EH (cell line): ENCODE results near the gene NKD1.
A peak's percentile ranks its signal among the peaks of the same experiment; 100 is the strongest.
"Not testable (repeated sequence)": the region's sequence is repeated elsewhere in the genome, so short reads cannot be mapped to it uniquely, and the experiment has no call there.

Source experiments
- DNase-seq: peaks from one replicate; pipeline ENCODE4 v3.0.0-alpha.2; 2015; ENCODE audit warnings: low read depth

Gene NKD1

DNA sequence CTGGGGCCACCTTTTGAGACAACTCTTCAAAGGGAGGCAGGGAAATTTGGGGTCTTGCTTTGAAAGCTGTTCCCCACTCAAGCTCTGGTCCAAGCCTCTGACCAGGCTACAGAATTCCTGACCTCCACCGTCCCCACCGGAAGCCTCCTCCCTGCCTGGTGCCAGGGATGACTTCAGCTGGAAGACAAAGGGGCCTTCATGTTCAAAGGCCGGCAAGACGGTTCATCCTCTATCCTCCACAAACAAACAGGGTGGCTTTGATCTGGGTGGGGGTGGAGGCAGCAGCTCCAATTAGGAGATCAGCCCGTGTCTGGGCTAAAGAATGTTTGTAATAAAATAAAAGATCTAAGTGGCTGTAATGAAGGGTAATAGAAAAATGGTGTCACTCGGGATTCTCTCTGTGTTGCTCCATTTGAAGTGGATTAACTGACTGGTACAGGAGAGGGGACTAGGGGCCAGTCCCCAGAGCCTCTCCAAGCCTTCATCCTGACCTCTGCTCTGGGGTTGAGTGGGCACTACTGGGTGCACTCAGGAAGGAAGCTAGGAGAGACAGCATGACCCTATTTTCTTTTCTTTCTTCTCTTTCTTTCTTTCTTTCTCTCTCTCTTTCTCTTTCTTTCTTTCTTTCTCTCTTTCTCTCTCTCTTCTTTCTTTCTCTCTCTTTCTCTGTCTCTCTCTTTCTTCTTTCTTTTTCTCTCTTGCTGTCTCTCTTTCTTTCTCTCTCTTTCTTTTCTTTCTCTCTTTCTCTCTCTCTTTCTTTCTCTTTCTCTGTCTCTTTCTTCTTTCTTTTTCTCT, 27.5 kb upstream of the NKD1 start:
- no peak for DNase-seq

DNA sequence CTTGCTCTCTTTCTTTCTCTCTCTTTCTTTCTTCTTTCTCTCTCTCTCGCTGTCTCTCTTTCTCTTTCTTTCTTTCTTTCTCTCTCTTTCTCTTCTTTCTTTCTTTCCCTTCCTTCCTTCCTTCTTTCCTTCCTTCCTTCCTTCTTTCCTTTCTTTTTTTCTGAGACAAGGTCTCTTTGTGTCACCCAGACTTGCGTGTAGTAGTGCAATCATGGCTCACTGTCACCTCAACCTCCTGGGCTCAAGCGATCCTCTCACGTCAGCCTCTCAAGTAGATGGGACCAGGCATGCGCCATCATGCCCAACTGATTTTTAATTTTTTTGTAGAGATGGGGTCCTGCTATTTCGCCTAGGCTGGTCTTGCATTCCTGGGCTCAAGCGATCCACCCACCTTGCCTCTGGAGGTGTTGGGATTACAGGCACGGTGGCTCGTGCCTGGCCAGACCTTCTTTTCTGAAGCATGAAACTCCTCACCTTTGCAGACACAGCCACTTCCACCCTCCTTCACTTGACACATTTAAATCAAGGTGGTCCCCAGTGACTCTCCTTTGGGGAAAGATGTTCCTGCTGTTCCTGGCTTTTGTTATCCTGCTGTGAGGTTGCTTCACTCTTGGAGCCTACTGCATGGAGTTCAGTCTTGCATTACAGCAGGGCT, 26.8 kb upstream of the NKD1 start:
- no peak for DNase-seq

DNA sequence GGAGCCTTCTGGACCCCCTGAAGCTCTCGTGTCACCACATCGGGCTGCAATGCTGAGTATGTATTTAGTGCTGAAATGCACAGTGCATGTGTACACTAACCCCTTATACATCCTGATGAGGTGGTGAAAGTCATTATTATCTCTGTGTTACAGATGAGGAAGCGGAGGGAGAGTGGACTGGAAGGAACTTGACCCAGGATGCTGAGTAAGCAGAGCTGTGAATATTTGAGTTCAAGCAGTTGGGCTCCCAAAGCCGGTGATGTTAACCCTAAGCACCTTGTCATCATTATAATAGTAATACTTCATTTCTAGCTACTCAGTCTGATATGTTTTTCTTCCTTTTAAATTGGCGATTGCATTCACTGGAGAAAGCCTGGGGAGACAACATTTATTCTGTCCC, 25.9 kb upstream of the NKD1 start:
- DNase-seq = no peak

DNA sequence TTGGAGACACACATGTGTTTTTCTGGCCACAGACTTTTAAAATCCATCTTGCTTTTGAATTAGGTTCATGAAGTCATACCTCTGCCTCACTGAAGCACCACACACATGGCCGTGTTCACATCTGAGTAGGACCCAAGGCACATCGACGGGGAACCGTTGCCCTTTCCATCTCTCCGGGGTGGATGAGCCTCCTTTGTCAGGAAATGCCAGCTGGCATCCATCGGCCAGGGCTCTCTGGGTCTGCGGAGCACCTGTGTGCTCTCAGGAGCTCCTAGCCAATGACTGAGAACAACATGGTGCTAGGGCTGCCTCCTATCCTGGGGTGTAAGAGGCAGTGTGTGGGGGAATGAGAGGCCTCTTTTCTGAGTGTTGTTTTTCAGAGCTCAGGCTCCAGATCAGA, 24.5 kb upstream of the NKD1 start:
- DNase-seq = no peak

DNA sequence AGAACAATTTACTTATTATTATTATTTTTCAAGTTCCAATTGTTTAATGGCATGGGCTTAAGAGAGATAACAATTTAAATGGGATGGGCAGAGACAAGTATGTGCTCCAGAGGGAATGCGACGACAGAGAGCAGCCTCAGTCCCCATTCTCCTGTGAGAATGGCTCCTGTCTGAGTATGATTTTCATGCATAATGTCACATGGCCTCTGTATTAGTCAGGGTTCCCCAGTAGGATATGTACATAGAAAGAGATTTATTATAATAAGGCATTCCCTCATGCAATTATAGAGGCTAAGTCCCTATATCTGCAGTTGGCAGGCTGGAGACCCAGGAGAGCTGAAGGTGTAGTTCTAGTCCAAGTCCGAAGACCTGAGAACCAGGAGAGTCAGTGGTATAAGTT, 22.9 kb upstream of the NKD1 start:
- DNase-seq = no peak

DNA sequence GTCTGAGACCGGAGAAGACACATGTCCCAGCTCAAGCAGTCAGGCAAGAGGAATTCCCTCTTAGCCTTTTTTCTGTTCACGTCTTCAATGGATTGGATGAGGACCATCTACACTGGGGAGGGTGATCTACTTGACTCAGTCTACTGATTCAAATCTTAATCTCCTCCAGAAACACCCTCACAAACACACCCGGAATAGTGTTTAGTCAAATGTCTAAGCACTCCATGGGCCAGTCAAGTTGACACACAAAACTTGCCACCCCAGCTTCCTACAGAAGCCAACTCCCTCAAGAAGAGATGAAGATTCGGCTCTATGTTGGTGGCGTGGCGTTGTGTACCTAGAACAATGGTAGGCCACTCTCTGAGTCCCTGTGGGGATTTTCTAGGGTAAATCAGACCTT, 22.5 kb upstream of the NKD1 start:
- no peak for DNase-seq

DNA sequence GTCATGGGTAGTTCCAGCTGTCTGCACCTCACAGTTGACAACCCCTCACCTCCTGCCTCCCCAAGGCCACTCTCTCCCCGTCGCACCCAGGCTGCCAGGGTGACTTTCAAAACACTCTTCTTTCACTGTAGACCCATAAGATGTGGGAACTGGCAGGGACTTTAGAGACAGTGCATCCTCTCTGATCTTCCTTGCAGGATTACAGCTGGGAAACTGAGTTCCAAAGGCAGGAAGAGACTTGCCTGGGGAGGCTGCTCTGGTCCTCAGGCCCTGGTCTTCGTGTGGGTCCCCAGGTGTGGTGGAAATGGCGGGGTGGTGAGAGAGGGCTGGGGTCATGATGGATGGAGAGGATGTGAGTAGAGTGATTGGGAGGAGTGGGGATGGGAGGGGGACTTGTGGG, 21.9 kb upstream of the NKD1 start:
- DNase-seq = no peak

DNA sequence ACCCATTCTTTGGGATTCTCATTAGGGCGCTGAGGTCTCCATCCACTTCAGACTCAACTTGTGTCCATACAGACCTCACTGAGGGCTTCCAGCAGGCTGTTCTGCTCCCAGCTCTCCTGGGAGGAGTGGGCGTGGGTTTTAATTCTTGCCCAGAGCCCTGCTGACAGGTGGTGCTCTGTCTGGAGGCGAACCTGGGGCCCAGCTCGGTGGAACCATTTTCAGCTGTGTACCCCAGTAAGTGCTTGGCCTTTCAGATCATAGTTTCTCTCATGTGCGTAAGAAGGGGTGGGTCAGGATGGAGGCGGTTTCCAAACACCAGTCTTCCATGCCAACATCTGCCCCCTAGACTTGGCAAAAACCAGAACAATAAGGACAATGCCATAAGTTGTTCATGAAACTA, 21.4 kb upstream of the NKD1 start:
- no peak for DNase-seq

DNA sequence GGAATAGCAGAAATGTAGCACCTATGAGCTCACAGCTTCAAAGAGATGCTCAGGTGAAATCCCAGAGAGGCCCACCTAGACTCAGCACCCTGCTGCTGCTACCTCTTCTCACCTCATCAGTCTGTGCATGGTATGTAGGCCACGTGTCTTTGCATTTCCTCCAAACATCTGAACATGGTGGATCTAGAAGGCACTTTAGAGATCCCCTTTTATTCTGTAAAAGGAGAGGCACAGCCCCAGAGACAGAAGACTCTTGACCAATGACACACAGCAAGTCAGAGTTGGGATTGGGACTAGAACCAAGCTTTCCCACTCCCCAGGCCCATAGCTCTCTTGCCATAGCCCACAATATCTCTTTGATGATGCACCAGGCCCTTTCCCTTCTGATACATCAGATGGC, 19.4 kb upstream of the NKD1 start:
- DNase-seq = no peak

DNA sequence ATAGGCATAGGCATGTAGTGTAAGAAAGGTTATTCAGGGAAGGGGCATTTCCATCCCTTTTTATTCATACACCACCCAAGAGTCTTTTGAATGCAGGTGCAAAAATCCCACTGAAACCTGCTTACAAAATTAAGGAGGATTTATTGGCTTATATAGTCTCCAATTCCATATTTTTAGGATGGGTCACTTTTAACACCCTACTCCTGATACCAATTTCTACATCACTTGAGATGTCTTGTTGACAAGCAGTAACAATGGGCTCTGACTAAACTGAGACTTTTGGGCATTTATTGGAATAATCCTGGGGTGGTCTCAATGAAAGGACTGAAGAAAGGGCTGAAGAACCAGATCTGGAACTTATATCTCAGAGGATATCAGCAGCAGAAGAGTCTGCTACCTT, 18.9 kb upstream of the NKD1 start:
- DNase-seq = no peak

DNA sequence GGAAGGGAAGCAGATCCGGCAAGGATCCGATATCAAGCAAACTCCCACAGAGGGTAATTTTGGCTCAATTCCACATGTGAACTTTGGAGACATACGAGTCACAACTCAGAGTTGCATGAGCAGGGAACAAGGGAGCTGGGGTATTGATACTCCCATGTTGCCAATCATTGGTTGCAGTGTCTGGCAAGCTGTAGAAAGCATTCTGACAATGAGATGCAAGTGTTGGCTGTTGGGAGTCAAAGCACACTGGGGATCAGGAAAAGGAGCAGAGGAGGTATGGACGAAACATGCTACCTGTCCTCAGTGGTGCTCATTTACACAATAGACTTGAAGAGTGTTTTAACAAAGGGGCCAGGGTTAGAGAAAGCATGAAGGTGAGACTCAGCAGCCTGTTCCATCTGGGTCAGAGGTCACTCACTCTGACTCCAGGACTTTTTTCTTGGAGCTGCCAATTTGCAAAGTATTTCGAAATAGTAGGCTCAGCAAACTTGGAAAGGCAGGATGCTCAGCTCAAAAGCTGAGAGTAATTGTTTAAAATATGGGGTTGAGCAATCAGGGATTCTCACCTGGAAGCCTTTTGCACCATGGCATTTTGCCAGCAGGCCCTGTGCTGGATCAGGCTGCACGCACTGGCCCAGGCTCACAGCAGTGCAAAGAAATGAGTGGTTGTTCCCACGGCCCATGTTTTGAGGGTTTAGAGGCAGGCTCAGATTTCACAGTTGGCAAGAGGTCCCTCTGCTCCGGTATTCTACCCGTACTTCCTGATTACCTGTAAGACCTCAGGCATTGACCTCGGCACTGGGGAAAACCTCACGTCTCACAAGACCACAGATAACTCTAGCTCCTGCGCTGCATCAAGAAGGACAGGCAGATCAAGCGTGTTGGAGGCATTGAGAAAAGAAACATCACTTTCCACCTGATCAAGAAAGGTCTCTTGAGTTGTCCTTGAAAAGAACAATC, 17.6 kb upstream of the NKD1 start:
- DNase-seq = no peak

DNA sequence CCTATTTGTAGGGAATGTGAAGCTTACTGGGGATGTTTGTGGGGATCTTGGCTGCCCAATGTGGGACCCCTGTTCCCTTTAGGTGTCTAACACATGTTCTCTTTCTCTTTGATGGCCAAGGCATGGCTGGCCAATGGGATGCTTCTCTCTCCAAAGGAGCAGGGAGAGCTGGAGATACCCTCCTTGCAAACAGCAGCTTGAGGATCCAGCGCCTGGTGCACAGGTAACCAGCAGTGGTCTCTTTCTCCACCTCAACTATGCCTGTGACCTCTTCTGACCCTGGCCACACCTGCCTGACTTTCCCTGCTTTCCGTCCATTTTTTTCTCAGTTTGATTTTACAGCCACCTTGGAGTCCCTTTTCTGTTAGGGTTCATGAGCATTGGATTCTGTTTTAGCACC, 16.8 kb upstream of the NKD1 start:
- no peak for DNase-seq

DNA sequence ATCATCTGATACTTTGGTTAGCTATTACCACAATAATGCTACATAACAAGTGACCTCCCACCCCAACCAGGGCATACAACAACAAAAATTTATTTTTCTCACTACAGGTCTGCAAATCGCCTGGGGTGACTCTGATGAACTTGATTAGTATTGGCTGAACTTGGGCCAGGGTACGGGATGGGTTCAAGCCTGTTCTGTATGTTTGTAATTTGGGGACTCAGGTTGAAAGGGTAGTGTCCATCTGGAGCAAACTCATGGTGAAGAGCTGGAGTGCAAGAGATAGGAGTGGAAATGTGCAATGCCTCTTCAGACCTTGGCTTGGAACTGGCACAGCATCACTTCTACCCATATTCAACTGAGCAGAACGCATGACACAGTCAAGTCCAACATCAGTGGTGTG, 16.3 kb upstream of the NKD1 start:
- DNase-seq = no peak

DNA sequence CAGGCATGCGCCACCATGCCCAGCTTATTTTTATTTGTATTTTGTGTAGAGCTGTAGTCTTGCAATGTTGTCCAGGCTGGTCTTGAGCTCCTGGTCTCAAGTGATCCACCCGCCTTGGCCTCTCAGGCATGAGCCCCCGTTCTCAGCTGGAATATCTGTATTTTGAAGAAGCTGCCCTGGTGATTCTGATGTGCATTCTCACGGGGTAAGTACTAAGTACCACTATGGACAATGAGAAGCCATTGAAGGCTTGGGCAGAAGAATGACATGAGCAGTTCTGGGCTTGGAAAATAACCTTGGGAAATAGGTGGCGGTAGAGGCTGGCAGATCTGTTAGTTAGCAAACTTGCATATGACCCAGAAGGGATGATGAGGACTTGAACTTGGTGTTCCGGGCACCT, 15.6 kb upstream of the NKD1 start:
- no peak for DNase-seq

DNA sequence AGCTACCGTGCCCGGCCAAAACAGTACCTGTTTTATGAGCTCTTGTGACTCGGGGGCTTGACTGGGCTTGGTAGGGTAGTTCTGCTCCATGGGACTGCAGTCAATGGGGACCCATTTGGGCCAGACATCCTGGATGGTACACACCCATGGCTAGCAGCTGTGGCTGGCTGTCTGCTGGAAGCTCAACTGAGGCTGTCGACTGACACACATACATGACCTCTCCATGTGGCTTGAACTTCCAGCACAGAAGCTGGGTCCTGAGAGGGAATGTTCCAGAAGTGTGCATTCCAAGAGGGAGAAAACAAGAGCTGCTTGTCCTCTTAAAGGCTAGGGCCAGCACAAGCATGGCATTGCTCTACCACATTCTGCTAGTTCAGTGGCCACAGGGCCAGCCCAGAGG, 14.9 kb upstream of the NKD1 start:
- no peak for DNase-seq

DNA sequence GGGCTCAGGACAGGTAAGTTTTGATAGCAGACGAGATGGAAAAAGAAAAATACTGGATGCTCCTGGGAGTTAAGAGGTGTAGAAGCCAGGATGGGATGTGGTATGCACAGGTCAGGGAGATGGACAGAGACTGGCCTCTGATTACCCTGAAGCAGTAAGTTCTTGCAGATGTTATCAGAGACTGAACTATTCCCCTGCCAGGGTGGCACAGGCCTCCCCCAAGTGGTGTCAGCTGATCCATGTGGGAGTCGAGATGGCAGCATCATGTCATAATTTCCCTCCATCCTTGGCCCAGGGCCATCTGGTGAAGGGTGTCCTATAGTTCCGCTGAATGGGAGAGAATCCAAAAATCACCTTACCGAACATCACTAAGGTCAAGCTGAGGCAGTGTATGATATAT, 14.1 kb upstream of the NKD1 start:
- no peak for DNase-seq

DNA sequence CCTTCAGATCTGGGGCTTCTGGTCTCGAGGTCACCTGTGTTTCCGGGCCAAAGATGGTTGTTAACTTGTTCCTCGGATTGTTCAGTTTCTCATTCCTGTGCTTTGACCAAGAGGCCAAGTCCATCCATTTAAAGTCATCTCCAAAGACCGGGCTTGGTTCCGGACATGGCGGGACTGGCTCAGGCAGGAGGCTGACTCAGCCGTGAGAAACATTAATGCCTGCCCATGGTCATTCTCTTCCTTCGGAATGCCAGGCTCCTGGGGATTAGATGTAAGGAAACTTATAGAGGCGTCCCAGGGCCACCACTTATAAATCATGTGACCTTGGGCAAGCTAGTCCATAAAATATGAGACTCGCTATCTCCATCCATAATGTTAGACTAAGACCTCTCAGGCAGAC, 13.6 kb upstream of the NKD1 start:
- no peak for DNase-seq

DNA sequence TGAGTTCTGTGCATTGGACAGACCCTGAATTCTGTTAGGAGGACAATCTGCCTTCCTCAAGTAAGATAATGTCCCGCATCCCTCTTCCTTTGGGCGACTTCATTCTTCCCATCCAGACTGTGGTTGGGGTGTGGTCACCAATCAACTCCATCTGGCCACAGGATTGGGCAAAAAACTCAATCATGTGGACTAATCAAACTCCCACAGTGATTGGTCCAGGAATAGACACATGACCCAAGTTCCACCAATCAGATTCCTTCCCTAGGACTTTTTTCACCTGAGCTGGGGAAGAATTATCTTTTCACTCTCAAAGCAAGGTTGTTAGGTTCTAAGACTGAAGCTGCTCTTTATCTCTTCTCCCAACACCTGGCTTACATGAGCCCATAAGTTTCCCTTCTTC, 13.2 kb upstream of the NKD1 start:
- no peak for DNase-seq

DNA sequence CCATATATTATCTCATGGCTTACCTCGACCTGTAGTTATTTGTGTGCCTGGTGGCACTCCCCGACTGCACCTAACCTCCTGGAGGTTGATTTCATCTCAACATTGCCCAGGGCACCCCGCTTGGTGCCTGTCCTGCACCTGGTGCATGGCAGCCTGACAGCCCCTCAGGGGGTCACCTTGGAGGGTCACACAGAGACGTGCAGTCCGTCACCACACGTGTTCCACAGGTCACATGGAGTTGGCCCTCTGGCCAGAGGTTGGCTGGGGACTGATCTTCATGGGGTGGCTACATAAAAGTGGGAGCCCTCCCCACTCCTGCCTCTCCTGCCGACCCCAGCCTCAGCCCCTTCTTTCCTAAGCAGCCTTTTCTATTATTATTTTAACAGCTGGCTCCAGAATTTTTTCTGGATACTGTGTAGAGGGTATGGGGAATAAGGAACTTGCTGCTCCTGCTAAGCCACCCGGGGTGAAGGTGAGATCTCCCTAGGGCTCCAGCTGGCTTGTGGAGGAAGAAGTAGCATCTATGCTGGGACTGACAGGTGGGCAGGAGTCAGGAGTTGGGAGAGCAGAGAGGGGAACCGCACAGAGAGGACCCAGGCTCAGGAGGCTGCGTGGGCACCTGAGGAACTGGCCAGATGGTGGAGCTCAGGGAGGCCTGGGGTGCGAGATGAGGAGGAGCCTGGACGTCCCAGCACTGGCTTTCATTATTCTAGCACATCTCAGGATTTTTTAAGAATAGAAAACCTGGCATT, 12.5 kb upstream of the NKD1 start:
- DNase-seq = no peak

DNA sequence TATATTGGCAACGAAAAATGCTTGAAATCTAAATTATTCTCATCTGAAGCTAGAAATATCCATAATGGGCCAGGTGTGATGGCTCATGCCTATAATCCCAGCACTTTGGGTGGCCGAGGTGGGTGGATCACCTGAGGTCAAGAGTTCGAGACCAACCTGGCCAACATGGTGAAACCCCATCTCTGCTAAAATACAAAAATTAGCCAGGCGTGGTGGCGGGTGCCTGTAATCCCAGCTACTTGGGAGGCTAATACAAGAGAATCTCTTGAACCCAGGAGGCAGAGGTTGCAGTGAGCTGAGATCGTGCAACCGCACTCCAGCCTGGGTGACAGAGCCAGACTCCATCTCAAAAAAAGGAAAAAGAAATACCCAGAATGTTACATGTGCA, 11.9 kb upstream of the NKD1 start:
- DNase-seq = not testable (repeated sequence)

DNA sequence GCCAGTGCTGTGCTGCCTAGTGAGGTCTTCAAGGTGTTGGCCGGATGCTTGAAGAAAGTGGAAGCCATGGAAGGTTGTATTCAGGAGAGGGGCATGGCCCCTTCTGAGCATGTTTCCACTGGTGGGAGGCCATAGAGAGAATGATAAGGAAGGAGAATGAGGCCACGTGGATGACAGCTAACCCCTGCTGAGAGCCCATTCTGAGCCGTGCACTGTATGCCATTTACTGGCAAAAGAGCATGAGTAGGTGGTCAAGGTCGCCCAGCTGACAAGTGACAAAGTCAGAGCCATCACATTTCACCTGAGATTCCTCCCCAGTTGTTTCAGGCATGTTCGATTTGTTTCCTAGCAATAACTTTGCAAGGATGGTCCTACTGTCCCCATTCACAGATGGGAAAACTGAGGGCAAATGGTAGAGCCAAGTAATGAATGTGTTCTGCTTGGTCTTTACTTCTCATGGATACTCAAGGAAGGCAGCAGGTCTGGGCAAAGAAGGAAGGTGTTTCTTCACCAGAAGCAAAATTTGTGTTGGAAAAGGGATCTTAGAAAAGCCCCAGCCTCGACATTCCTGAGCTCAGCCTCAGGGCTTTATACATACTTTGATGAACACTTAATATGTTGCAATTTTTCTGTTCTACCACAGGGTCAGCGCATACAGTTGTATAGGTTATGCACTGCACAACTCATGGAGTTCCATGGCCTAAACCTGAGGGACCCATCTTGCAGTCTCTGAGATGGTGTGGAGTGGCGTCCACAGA, 10.5 kb upstream of the NKD1 start:
- peak; percentile 20 for DNase-seq
